Left lung (tissue), 14 donors: ENCODE results near the gene EEF2K. TPM values are rescaled to one million over a fixed set of nuclear protein-coding genes. Genes with fewer than 3 reads are reported as not detected.

Experiments used
- ATAC-seq: fragments of 200-7000 bp; cut with Tn5 transposase; one replicate; pipeline ENCODE4 v1.9.1; 2020; ENCODE audit warnings: moderate library complexity
- DNase-seq, 4 donors: peaks; one replicate each; pipeline ENCODE4 v3.0.0-alpha.2; 2013 to 2020
- H3K27ac ChIP-seq, 2 donors: fragments of 200-600 bp; sonication (generic) in 1 of 2; one replicate each; pipeline versions ENCODE4 v1.5.0 to v1.8.0; 2020 to 2021
- H3K27me3 ChIP-seq, 2 donors: fragments of 200-600 bp; sonication (generic) in 1 of 2; one replicate each; pipeline versions ENCODE4 v1.5.0 to v1.8.0; 2020 to 2021
- H3K36me3 ChIP-seq, 2 donors: fragments of 200-600 bp; sonication (generic) in 1 of 2; one replicate each; pipeline versions ENCODE4 v1.5.0 to v1.8.0; 2020 to 2021
- H3K4me1 ChIP-seq, 2 donors: fragments of 200-600 bp; one replicate each; pipeline ENCODE4 v1.8.0; 2021
- H3K4me3 ChIP-seq, 2 donors: fragments of 200-600 bp; sonication (generic) in 1 of 2; one replicate each; pipeline versions ENCODE4 v1.5.0 to v1.8.0; 2020 to 2021; ENCODE audit warnings: mild to moderate bottlenecking in 1 of 2
- H3K9me3 ChIP-seq, 2 donors: fragments of 200-600 bp; sonication (generic) in 1 of 2; one replicate each; pipeline versions ENCODE4 v1.5.0 to v1.8.0; 2020 to 2021
- intact Hi-C, 2 donors: fragments of 100-400 bp; cut with DNase I; formaldehyde crosslinking; loops; one replicate each; pipeline versions ENCODE4 v1.11.2 to v1.14.2; 2022
- long read RNA-seq, 12 donors: library from polyadenylated mRNA in 2 of 12; unstranded in 2 of 12; transcript quantifications; one replicate each; pipeline ENCODE4 v2.0.0 and lab custom pipeline, GENCODE V29; 2019 to 2026
- polyA plus RNA-seq, 6 donors: library from polyadenylated mRNA; unstranded; fragments of 120-200 nt; gene quantifications; one replicate each; pipeline ENCODE4 v1.2.1, GENCODE V29; 2013; ENCODE audit not compliant: insufficient read length in 6 of 6
- total RNA-seq, 2 donors: library from RNA; stranded (reverse); fragmentation: NEBNext Ultra II Directional; extraction: Animal tissue kit (Norgen Biotek cat#: 25700); gene quantifications; one replicate each; pipeline ENCODE4 v1.2.1, GENCODE V29; 2021
- TF ChIP-seq, protein P1 (sequence below), 2 donors: fragments of 200-600 bp; sonication (generic) in 1 of 2; IDR thresholded peaks; one replicate each; pipeline versions ENCODE4 v1.5.0 to v1.8.0; 2021; ENCODE audit warnings: antibody characterized with exemption in 2 of 2
- donor health status: DM: no; HTN: yes; CAD: no.
- donor health status: DM: no; HTN: no; CAD: no.

Gene EEF2K
- total RNA-seq (10 to 100 TPM; 21.2 to 32.8 TPM), polyA plus RNA-seq (10 to 100 TPM; 22.4 to 25.3 (median 23.7) TPM)
- long read RNA-seq, donor 1, full-length matches to known transcripts, result 1 of 13 reads
- long read RNA-seq, donor 1, partial matches to known transcripts, result 12 of 13 reads
- long read RNA-seq, donor 1, other reads (novel, unspliced or antisense), result 0 of 13 reads
- long read RNA-seq, donor 2, full-length matches to known transcripts, result 1 of 6 reads
- long read RNA-seq, donor 2, partial matches to known transcripts, result 5 of 6 reads
- long read RNA-seq, donor 2, other reads (novel, unspliced or antisense), result 0 of 6 reads
- long read RNA-seq, donor 3, result 0 reads
- long read RNA-seq, donor 4, partial matches to known transcripts, result 1 of 1 reads
- long read RNA-seq, donor 4, other reads (novel, unspliced or antisense), result 0 of 1 reads
- long read RNA-seq, donor 5, full-length matches to known transcripts, result 1 of 1 reads
- long read RNA-seq, donor 5, partial matches to known transcripts, result 0 of 1 reads
- long read RNA-seq, donor 5, other reads (novel, unspliced or antisense), result 0 of 1 reads
- long read RNA-seq, donor 6, full-length matches to known transcripts, result 1 of 1 reads
- long read RNA-seq, donor 6, partial matches to known transcripts, result 0 of 1 reads
- long read RNA-seq, donor 6, other reads (novel, unspliced or antisense), result 0 of 1 reads
- long read RNA-seq, donor 7, result 0 reads
- long read RNA-seq, donor 8, full-length matches to known transcripts, result 1 of 1 reads
- long read RNA-seq, donor 8, partial matches to known transcripts, result 0 of 1 reads
- long read RNA-seq, donor 8, other reads (novel, unspliced or antisense), result 0 of 1 reads
- long read RNA-seq, donor 9, result 0 reads
- long read RNA-seq, donor 10, partial matches to known transcripts, result 0 of 1 reads
- long read RNA-seq, donor 10, other reads (novel, unspliced or antisense), result 1 of 1 reads
- long read RNA-seq, donor 11, result 0 reads
- long read RNA-seq, donor 12, result 0 reads

- DNase-seq (peak; percentile 89 to 95 (median 93)), ATAC-seq (peak; percentile 95)
- Histone ChIP-seq H3K27ac (peak within 1 kb of the TSS; percentile 88 to 92), H3K4me3 (peak within 1 kb of the TSS; percentile 96 to 98), H3K36me3 (no peaks in the 10 kb centered on the region), H3K9me3 (peaks cover 0 to 3% of the 10 kb centered on the region in 2 donors), H3K27me3 (no peaks in the 10 kb centered on the region), H3K4me1 (peaks cover 13 to 47% of the 10 kb centered on the region in 2 donors)
- intact Hi-C loops, result no loop called here
- TF ChIP-seq, protein P1, sequence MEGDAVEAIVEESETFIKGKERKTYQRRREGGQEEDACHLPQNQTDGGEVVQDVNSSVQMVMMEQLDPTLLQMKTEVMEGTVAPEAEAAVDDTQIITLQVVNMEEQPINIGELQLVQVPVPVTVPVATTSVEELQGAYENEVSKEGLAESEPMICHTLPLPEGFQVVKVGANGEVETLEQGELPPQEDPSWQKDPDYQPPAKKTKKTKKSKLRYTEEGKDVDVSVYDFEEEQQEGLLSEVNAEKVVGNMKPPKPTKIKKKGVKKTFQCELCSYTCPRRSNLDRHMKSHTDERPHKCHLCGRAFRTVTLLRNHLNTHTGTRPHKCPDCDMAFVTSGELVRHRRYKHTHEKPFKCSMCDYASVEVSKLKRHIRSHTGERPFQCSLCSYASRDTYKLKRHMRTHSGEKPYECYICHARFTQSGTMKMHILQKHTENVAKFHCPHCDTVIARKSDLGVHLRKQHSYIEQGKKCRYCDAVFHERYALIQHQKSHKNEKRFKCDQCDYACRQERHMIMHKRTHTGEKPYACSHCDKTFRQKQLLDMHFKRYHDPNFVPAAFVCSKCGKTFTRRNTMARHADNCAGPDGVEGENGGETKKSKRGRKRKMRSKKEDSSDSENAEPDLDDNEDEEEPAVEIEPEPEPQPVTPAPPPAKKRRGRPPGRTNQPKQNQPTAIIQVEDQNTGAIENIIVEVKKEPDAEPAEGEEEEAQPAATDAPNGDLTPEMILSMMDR (IDR thresholded peaks at IDR 0.05), result peak; percentile 74 to 92
Measured at GRCh38 chr16:22206013-22206841, at the start of gene EEF2K. Gene EEF2K, plus strand, starts transcription at chr16:22206278. Its CDS starts 19,452 bp downstream, at chr16:22225730.

DNA sequence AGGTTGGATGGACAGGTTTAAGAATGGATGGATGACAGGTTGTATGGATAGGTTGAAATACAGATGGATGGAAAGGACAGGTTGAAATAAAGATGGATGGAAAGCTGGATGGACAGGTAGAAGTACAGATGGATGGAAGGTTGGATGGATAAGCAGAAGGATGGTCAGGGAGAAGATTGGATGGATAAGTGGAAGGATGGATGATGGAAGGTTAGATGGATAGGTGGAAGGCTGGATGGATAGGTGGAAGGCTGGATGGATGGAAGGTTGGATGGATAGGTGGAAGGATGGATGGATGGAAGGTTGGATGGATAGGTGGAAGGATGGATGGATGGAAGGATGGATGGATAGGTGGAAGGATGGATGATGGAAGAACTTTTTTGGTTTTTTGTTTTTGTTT, 44.7 kb upstream of the EEF2K start:
- H3K4me3 ChIP-seq, result no peak overlapping the region
- H3K36me3 ChIP-seq, result no peaks in the 10 kb centered on the region
- no peak for ATAC-seq
- H3K4me1 ChIP-seq, result peaks cover 0 to 10% of the 10 kb centered on the region in 2 donors
- H3K27ac ChIP-seq, result no peak overlapping the region
- no peak for DNase-seq
- TF ChIP-seq, protein P1 (IDR thresholded peaks at IDR 0.05), result no peak
- H3K27me3 ChIP-seq, result peaks cover 6 to 39% of the 10 kb centered on the region in 2 donors
- no peaks in the 10 kb centered on the region for H3K9me3 ChIP-seq
- intact Hi-C loops, result no loop called here

DNA sequence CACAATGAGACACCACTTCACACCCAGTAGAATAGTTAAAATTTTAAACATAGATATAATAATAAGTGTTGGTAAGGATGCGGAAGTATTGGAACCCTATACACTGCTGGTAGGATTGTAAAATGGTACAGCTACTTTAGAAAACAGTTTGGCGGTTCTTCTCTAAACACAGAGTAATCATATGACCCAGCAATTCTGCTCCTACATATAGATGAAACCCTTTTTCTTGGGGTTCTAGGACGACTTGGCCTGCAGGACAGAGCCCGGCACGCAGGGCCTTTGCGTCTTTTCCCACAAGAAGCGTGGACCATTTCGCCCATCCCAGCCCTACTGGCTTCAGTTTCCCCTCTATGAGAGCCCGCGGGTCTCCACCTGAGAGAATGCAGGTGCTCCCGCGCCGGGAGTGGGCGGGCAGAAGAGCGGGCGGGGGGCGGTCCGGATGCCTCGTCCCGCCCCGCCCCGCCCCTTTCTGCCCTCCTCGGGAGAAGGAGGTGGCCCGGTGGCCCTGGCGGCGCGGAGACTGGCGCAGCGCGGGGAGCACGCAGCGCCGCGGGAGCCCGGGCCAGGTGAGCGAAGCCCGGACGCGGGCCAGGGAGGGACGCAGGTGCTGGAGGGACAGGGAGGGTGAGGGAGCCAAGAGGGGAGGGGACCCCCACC, 44.0 kb upstream of the EEF2K start, which contains the start of gene SDR42E2:
Gene SDR42E2, plus strand, starts transcription at position 508 of the 657 bp plus-strand sequence. CDS start 3,077 bp downstream, outside the sequence.
- intact Hi-C loops, result no loop called here
- peaks cover 6 to 39% of the 10 kb centered on the region in 2 donors for H3K27me3 ChIP-seq
- no peaks in the 10 kb centered on the region for H3K36me3 ChIP-seq
- H3K4me3 ChIP-seq, result peak within 1 kb of the TSS in 1 of 2 donors; percentile 18
- H3K27ac ChIP-seq, result no peak within 1 kb of the TSS
- TF ChIP-seq, protein P1 (IDR thresholded peaks at IDR 0.05), result no peak
- peak; percentile 90 for ATAC-seq
- no peaks in the 10 kb centered on the region for H3K9me3 ChIP-seq
- H3K4me1 ChIP-seq, result peaks cover 0 to 10% of the 10 kb centered on the region in 2 donors
- DNase-seq, result peak in 2 of 4 donors; percentile 26 to 81

- intact Hi-C loops, result no loop called here
- DNase-seq (no peak), ATAC-seq (no peak)
- Histone ChIP-seq H3K4me3 (peak overlapping the region in 1 of 2 donors; percentile 18), H3K4me1 (peaks cover 0 to 10% of the 10 kb centered on the region in 2 donors), H3K27me3 (peaks cover 6 to 39% of the 10 kb centered on the region in 2 donors), H3K9me3 (no peaks in the 10 kb centered on the region), H3K36me3 (no peaks in the 10 kb centered on the region), H3K27ac (no peak overlapping the region)
- TF ChIP-seq, protein P1 (IDR thresholded peaks at IDR 0.05), result no peak
Measured at GRCh38 chr16:22162656-22163009, 43.4 kb upstream of the EEF2K start.
